CD14-positive monocyte (primary cell): ENCODE results near the gene AOAH. TPM values are rescaled to one million over a fixed set of nuclear protein-coding genes. Genes with fewer than 3 reads are reported as not detected.
A peak's percentile ranks its signal among the peaks of the same experiment; 100 is the strongest.

Source experiments
- DNase-seq, 3 donors: peaks; one replicate each; pipeline ENCODE4 v3.0.0-alpha.2; 2011 to 2022
- H2AFZ ChIP-seq: 2 replicates; pipeline ENCODE4 v1.6.0; 2012; ENCODE audit warnings: mild to moderate bottlenecking, low read depth, low read length, inconsistent platforms; ENCODE audit not compliant: insufficient read depth, poor library complexity, severe bottlenecking
- H3K27ac ChIP-seq, 2 donors: 1 replicate in 1 of 2; 2 replicates in 1 of 2; pipeline ENCODE4 v1.5.1; 2012 to 2013; ENCODE audit warnings: low read length in 2 of 2, control low read depth in 1 of 2, inconsistent platforms in 1 of 2, low read depth in 1 of 2, mild to moderate bottlenecking in 1 of 2
- H3K27me3 ChIP-seq, 2 donors: one replicate each; pipeline versions ENCODE4 v1.6.0 to v1.6.1; 2011 to 2013; ENCODE audit warnings: low read length in 2 of 2; ENCODE audit not compliant: control insufficient read depth in 2 of 2, insufficient read depth in 2 of 2
- H3K36me3 ChIP-seq, 2 donors: replicated peaks in 1 of 2; 1 replicate in 1 of 2; 2 replicates in 1 of 2; pipeline versions ENCODE4 v1.5.1 to v1.6.1; 2012 to 2013; ENCODE audit warnings: low read length in 2 of 2, control low read depth in 1 of 2, inconsistent platforms in 1 of 2, mild to moderate bottlenecking in 1 of 2; ENCODE audit not compliant: insufficient read depth in 2 of 2, control insufficient read depth in 1 of 2
- H3K4me1 ChIP-seq, 2 donors: 1 replicate in 1 of 2; 2 replicates in 1 of 2; pipeline versions ENCODE4 v1.5.1 to v1.6.1; 2012 to 2013; ENCODE audit warnings: low read length in 2 of 2, control low read depth in 1 of 2, inconsistent platforms in 1 of 2, mild to moderate bottlenecking in 1 of 2, moderate library complexity in 1 of 2; ENCODE audit not compliant: insufficient read depth in 2 of 2, control insufficient read depth in 1 of 2
- H3K4me2 ChIP-seq: replicated peaks from 2 replicates; pipeline ENCODE3; 2012; ENCODE audit warnings: low read length, moderate library complexity, mild to moderate bottlenecking; ENCODE audit not compliant: poor library complexity, severe bottlenecking; ENCODE audit errors: extremely low read depth
- H3K4me3 ChIP-seq, 3 experiments: fragments of 200-600 bp in 1 of 3; sonication (generic) in 1 of 3; replicated peaks in 1 of 3; 1 replicate in 2 of 3; 2 replicates in 1 of 3; pipeline ENCODE4 v1.5.1; 2011 to 2013; ENCODE audit warnings: low read length in 3 of 3, mild to moderate bottlenecking in 3 of 3, control low read depth in 2 of 3, low read depth in 2 of 3, inconsistent platforms in 1 of 3, moderate library complexity in 1 of 3
- H3K79me2 ChIP-seq: 2 replicates; pipeline ENCODE4 v1.6.0; 2012; ENCODE audit warnings: mild to moderate bottlenecking, control low read depth, inconsistent platforms, low read length, moderate library complexity; ENCODE audit not compliant: insufficient read depth
- H3K9ac ChIP-seq: 2 replicates; pipeline ENCODE4 v1.6.0; 2017; ENCODE audit warnings: low read length, mild to moderate bottlenecking; ENCODE audit not compliant: insufficient read depth, poor library complexity, severe bottlenecking
- H3K9me3 ChIP-seq, 2 donors: replicated peaks in 1 of 2; 1 replicate in 1 of 2; 2 replicates in 1 of 2; pipeline versions ENCODE4 v1.5.1 to v1.6.1; 2012 to 2013; ENCODE audit warnings: low read length in 2 of 2, control low read depth in 1 of 2; ENCODE audit not compliant: control insufficient read depth in 1 of 2, insufficient read depth in 1 of 2
- H4K20me1 ChIP-seq: 2 replicates; pipeline ENCODE4 v1.6.0; 2012; ENCODE audit warnings: mild to moderate bottlenecking, low read length, control low read depth, moderate library complexity; ENCODE audit not compliant: insufficient read depth
- H3K27ac Mint-ChIP-seq, 7 donors: one replicate each; pipeline ENCODE4 v1.8.0; 2020; ENCODE audit warnings: mild to moderate bottlenecking in 7 of 7, mixed read lengths in 7 of 7, moderate library complexity in 6 of 7, inconsistent platforms in 2 of 7
- H3K27me3 Mint-ChIP-seq, 3 donors: one replicate each; pipeline ENCODE4 v1.8.0; 2021 to 2022; ENCODE audit warnings: low read depth in 3 of 3, mild to moderate bottlenecking in 3 of 3, mixed read lengths in 3 of 3, moderate library complexity in 3 of 3, inconsistent platforms in 1 of 3
- H3K36me3 Mint-ChIP-seq, 2 donors: one replicate each; pipeline ENCODE4 v1.8.0; 2020; ENCODE audit warnings: mixed read lengths in 2 of 2, inconsistent platforms in 1 of 2, mild to moderate bottlenecking in 1 of 2
- H3K4me1 Mint-ChIP-seq: one replicate; pipeline ENCODE4 v1.8.0; 2020; ENCODE audit warnings: mild to moderate bottlenecking, mixed read lengths
- H3K4me3 Mint-ChIP-seq, 2 donors: one replicate each; pipeline ENCODE4 v1.8.0; 2020; ENCODE audit warnings: mild to moderate bottlenecking in 2 of 2, mixed read lengths in 2 of 2, moderate library complexity in 1 of 2
- H3K9me3 Mint-ChIP-seq, 7 donors: one replicate each; pipeline ENCODE4 v1.8.0; 2020 to 2022; ENCODE audit warnings: mixed read lengths in 7 of 7, mild to moderate bottlenecking in 6 of 7, moderate library complexity in 6 of 7, inconsistent platforms in 2 of 7
- WGBS: methylation state at CpG from one replicate; pipeline ENCODE4 v1.1.5; 2013; ENCODE audit warnings: missing lambda C conversion rate; ENCODE audit not compliant: insufficient coverage; 5-methylcytosine and 5-hydroxymethylcytosine counted together
- intact Hi-C, 2 donors: fragments of 100-400 bp; cut with micrococcal nuclease; formaldehyde crosslinking; loops; one replicate each; pipeline versions ENCODE4 v1.15.0 to v1.15.1; 2023
- polyA plus RNA-seq, 3 donors: library from polyadenylated mRNA; depleted of rRNA in 1 of 3; unstranded in 2 of 3; stranded (reverse) in 1 of 3; fragments of 300-500 nt in 2 of 3; fragments of >200 nt in 1 of 3; fragmentation: Illumina TruSeq in 2 of 3; gene quantifications; 1 replicate in 2 of 3; 2 replicates in 1 of 3; pipeline ENCODE4 v1.2.3, GENCODE V29; 2012 to 2021
- TF ChIP-seq, protein P1 (sequence below): fragments of 200-600 bp; IDR thresholded peaks from one replicate; pipeline ENCODE4 v1.8.0; 2022; ENCODE audit warnings: antibody characterized with exemption, mild to moderate bottlenecking

AOAH gene
- polyA plus RNA-seq, 3 donors = 305 to 467 (median 349) TPM

GRCh38 chr7:36732806-36733205 lies 8.5 kb upstream of the AOAH start:
- 100% methylated on average over 1 of the region's 1 CpG for WGBS
- Histone ChIP-seq H4K20me1 (no peaks in the 10 kb centered on the region), H3K4me1 (peaks cover 45 to 67% of the 10 kb centered on the region in 2 donors), H2AFZ (peak overlapping the region; percentile 32), H3K36me3 (no peaks in the 10 kb centered on the region), H3K9ac (no peak overlapping the region), H3K4me2 (no peak overlapping the region), H3K9me3 (no peaks in the 10 kb centered on the region), H3K4me3 (no peak overlapping the region), H3K27me3 (no peaks in the 10 kb centered on the region), H3K27ac (peak overlapping the region in 1 of 2 donors; percentile 53), H3K79me2 (peaks cover 1% of the 10 kb centered on the region)
- intact Hi-C loops = no loop called here
- H3K9me3 Mint-ChIP-seq = peaks cover 2 to 7% (median 3%) of the 10 kb centered on the region in 7 donors
- peak in 1 of 3 donors; percentile 30 for DNase-seq
- H3K4me1 Mint-ChIP-seq = peaks cover 58% of the 10 kb centered on the region
- H3K27me3 Mint-ChIP-seq = peaks cover 0 to 1% (median 0%) of the 10 kb centered on the region in 3 donors
- H3K36me3 Mint-ChIP-seq = peaks cover 2 to 3% of the 10 kb centered on the region in 2 donors
- peak overlapping the region in 4 of 7 donors; percentile 14 to 78 (median 26) for H3K27ac Mint-ChIP-seq
- TF ChIP-seq, protein P1, sequence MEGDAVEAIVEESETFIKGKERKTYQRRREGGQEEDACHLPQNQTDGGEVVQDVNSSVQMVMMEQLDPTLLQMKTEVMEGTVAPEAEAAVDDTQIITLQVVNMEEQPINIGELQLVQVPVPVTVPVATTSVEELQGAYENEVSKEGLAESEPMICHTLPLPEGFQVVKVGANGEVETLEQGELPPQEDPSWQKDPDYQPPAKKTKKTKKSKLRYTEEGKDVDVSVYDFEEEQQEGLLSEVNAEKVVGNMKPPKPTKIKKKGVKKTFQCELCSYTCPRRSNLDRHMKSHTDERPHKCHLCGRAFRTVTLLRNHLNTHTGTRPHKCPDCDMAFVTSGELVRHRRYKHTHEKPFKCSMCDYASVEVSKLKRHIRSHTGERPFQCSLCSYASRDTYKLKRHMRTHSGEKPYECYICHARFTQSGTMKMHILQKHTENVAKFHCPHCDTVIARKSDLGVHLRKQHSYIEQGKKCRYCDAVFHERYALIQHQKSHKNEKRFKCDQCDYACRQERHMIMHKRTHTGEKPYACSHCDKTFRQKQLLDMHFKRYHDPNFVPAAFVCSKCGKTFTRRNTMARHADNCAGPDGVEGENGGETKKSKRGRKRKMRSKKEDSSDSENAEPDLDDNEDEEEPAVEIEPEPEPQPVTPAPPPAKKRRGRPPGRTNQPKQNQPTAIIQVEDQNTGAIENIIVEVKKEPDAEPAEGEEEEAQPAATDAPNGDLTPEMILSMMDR = no peak
- H3K4me3 Mint-ChIP-seq = no peak overlapping the region

GRCh38 chr7:36730046-36730445 lies 5.8 kb upstream of the AOAH start:
- no peak overlapping the region for H3K4me2 ChIP-seq
- H3K27ac Mint-ChIP-seq = no peak overlapping the region
- H3K9ac ChIP-seq = no peak overlapping the region
- intact Hi-C loops = no loop called here
- TF ChIP-seq, protein P1 = no peak
- WGBS = no CpG with 5 or more reads among the region's 2 CpGs
- peaks cover 18% of the 10 kb centered on the region for H3K79me2 ChIP-seq
- H3K27ac ChIP-seq = no peak overlapping the region
- no peaks in the 10 kb centered on the region for H3K27me3 Mint-ChIP-seq
- H3K4me1 ChIP-seq = peaks cover 45 to 68% of the 10 kb centered on the region in 2 donors
- no peak overlapping the region for H3K4me3 Mint-ChIP-seq
- no peaks in the 10 kb centered on the region for H3K27me3 ChIP-seq
- no peaks in the 10 kb centered on the region for H4K20me1 ChIP-seq
- H3K4me3 ChIP-seq = no peak overlapping the region
- no peak overlapping the region for H2AFZ ChIP-seq
- no peaks in the 10 kb centered on the region for H3K36me3 ChIP-seq
- H3K9me3 Mint-ChIP-seq = peaks cover 0 to 7% (median 2%) of the 10 kb centered on the region in 7 donors
- DNase-seq = no peak
- H3K4me1 Mint-ChIP-seq = peaks cover 58% of the 10 kb centered on the region
- peaks cover 2 to 3% of the 10 kb centered on the region in 2 donors for H3K36me3 Mint-ChIP-seq
- H3K9me3 ChIP-seq = no peaks in the 10 kb centered on the region
